DOHH2 (cell line): ENCODE data around the gene EIF5A.
"Not testable (repeated sequence)": the region's sequence is repeated elsewhere in the genome, so short reads cannot be mapped to it uniquely, and the experiment has no call there.

Source experiments
- H3F3A ChIP-seq: fragments of 200-600 bp; sonication (generic), shearing (Covaris generic); 2 replicates; pipeline ENCODE4 v1.6.0; 2016; ENCODE audit warnings: antibody characterized with exemption, mild to moderate bottlenecking; ENCODE audit not compliant: control insufficient read depth, insufficient read depth
- H3K27ac ChIP-seq: fragments of 200-600 bp; sonication (generic); 2 replicates; pipeline ENCODE4 v1.5.1; 2014; ENCODE audit warnings: low read depth, mild to moderate bottlenecking, low read length, moderate library complexity
- H3K27me3 ChIP-seq: fragments of 200-600 bp; sonication (generic); 2 replicates; pipeline ENCODE4 v1.6.1; 2014; ENCODE audit warnings: mild to moderate bottlenecking, low read length, mixed read lengths; ENCODE audit not compliant: control insufficient read depth
- H3K36me3 ChIP-seq: fragments of 200-600 bp; sonication (generic); 2 replicates; pipeline ENCODE4 v1.6.1; 2014; ENCODE audit warnings: mild to moderate bottlenecking, low read length, moderate library complexity, mixed read lengths; ENCODE audit not compliant: control insufficient read depth
- H3K4me1 ChIP-seq: fragments of 200-600 bp; sonication (generic); 2 replicates; pipeline ENCODE4 v1.6.1; 2014; ENCODE audit warnings: mild to moderate bottlenecking, low read length, mixed read lengths; ENCODE audit not compliant: control insufficient read depth
- H3K4me2 ChIP-seq: fragments of 200-600 bp; sonication (generic); 2 replicates; pipeline ENCODE4 v1.6.0; 2014; ENCODE audit warnings: mild to moderate bottlenecking, low read length, moderate library complexity
- H3K4me3 ChIP-seq: fragments of 200-600 bp; sonication (generic); 2 replicates; pipeline ENCODE4 v1.5.1; 2014; ENCODE audit warnings: mild to moderate bottlenecking, low read length, mixed read lengths
- H3K79me2 ChIP-seq: fragments of 200-600 bp; sonication (generic); 2 replicates; pipeline ENCODE4 v1.6.1; 2014; ENCODE audit warnings: mild to moderate bottlenecking, low read length, mixed read lengths; ENCODE audit not compliant: control insufficient read depth
- H3K9me2 ChIP-seq: fragments of 200-600 bp; sonication (generic); replicated peaks from 2 replicates; pipeline ENCODE4 v1.6.1; 2014; ENCODE audit warnings: mild to moderate bottlenecking, low read length, mixed read lengths; ENCODE audit not compliant: control insufficient read depth
- H3K9me3 ChIP-seq: fragments of 200-600 bp; sonication (generic); 2 replicates; pipeline ENCODE4 v1.6.1; 2014; ENCODE audit warnings: antibody characterized with exemption, low read length, mixed read lengths; ENCODE audit not compliant: control insufficient read depth, insufficient read depth
- H4K20me1 ChIP-seq: fragments of 200-600 bp; sonication (generic); 2 replicates; pipeline ENCODE4 v1.6.0; 2014; ENCODE audit warnings: low read depth, mild to moderate bottlenecking, antibody characterized with exemption, low read length, moderate library complexity; ENCODE audit not compliant: control insufficient read depth, insufficient read depth
- CTCF ChIP-seq: fragments of 200-600 bp; sonication (generic); IDR thresholded peaks from one replicate; pipeline ENCODE4 v1.5.1; 2014; ENCODE audit warnings: antibody characterized with exemption, mild to moderate bottlenecking, low read depth, low read length; ENCODE audit not compliant: poor library complexity, severe bottlenecking
- EZH2phosphoT487 ChIP-seq: fragments of 200-600 bp; sonication (generic); IDR thresholded peaks from 2 replicates; pipeline ENCODE4 v1.6.1; 2017; ENCODE audit warnings: borderline replicate concordance, mild to moderate bottlenecking, antibody characterized with exemption, low read length, moderate library complexity, mixed read lengths

The EIF5A gene

GRCh38 chr17:7329997-7330637 is 22.7 kb downstream of the EIF5A start:
- Histone ChIP-seq H4K20me1 (no peaks in the 10 kb centered on the region), H3K36me3 (peaks cover 22% of the 10 kb centered on the region), H3K9me2 (no peaks in the 10 kb centered on the region), H3K4me1 (peaks cover 60% of the 10 kb centered on the region), H3K4me3 (peak overlapping the region; percentile 100), H3K27me3 (no peaks in the 10 kb centered on the region), H3K27ac (peak overlapping the region; percentile 94), H3K4me2 (peak overlapping the region; percentile 90), H3F3A (peaks cover 11% of the 10 kb centered on the region), H3K79me2 (peaks cover 26% of the 10 kb centered on the region), H3K9me3 (no peaks in the 10 kb centered on the region)
- TF ChIP-seq CTCF (no peak), EZH2phosphoT487 (no peak)

GRCh38 chr17:7330638-7331015 is 23.2 kb downstream of the EIF5A start:
- Histone ChIP-seq H3K27ac (peak overlapping the region; percentile 94), H3K4me3 (peak overlapping the region; percentile 100)
- TF ChIP-seq CTCF, result no peak
- TF ChIP-seq EZH2phosphoT487, result no peak

GRCh38 chr17:7332111-7332510 is 24.7 kb downstream of the EIF5A start:
- Histone ChIP-seq H3F3A (peaks cover 11% of the 10 kb centered on the region), H3K79me2 (peaks cover 39% of the 10 kb centered on the region), H3K27me3 (no peaks in the 10 kb centered on the region), H4K20me1 (no peaks in the 10 kb centered on the region), H3K27ac (peak overlapping the region; percentile 68), H3K4me2 (peak overlapping the region; percentile 72), H3K9me2 (no peaks in the 10 kb centered on the region), H3K4me1 (peaks cover 75% of the 10 kb centered on the region), H3K36me3 (peaks cover 10% of the 10 kb centered on the region), H3K9me3 (no peaks in the 10 kb centered on the region), H3K4me3 (peak overlapping the region; percentile 63)
- no peak for TF ChIP-seq CTCF
- no peak for TF ChIP-seq EZH2phosphoT487

More at GRCh38 chr17:7330638-7331015, 23.2 kb downstream of the EIF5A start:
- Histone ChIP-seq H3F3A (peaks cover 11% of the 10 kb centered on the region), H3K27me3 (no peaks in the 10 kb centered on the region), H3K4me2 (peak overlapping the region; percentile 90), H3K9me3 (no peaks in the 10 kb centered on the region), H3K79me2 (peaks cover 32% of the 10 kb centered on the region), H3K9me2 (no peaks in the 10 kb centered on the region), H4K20me1 (no peaks in the 10 kb centered on the region), H3K4me1 (peaks cover 65% of the 10 kb centered on the region), H3K36me3 (peaks cover 16% of the 10 kb centered on the region)

- not testable (repeated sequence) for H3K9me3 ChIP-seq, H3K27me3 ChIP-seq, H3K9me2 ChIP-seq, H4K20me1 ChIP-seq
- Histone ChIP-seq H3K4me3 (peak overlapping the region; percentile 63), H3K27ac (peak overlapping the region; percentile 68), H3K36me3 (peaks cover 15% of the 10 kb centered on the region), H3K79me2 (peaks cover 39% of the 10 kb centered on the region), H3F3A (peaks cover 14% of the 10 kb centered on the region), H3K4me2 (peak overlapping the region; percentile 72), H3K4me1 (peaks cover 75% of the 10 kb centered on the region)
Observed at GRCh38 chr17:7332600-7333069, 25.2 kb downstream of the EIF5A start.
